ENCODE results near the gene AQP12B.
"Not testable (repeated sequence)": the region's sequence is repeated elsewhere in the genome, so short reads cannot be mapped to it uniquely, and the experiment has no call there.

The AQP12B gene

DNA sequence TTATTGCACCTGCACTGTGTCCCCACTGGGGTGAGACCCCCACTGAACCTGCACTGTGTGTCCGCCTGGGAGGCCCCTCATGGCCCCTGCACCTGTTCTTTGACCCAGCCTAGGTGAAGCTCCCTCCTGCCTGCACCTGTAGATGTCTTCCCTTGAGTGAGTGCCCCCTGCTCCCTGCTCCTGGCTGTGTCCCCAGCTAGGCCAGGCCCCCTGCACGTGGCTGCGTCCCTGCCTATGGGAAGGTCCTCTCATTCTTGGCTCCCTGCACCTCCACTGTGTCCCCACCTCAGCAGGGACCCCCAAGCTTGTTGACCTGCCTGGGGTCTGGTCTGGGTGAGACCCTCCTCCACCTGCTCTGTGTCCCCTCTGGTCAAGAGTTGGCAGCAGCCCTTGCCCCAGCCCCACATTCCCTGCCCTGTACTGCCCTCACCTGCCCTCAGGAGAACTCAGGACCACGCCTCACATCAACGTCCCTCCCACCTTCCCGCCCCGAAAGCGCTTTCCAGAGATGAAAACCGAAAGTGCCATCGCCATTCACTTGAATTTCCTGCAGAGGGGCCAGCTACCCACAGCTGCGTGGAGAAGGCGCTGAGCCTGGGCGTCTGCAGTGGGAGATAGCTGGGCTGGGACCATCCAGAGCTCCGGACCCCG lies 769 bp upstream of the AQP12B start:
- DNase-seq (ENCODE audit: low spot score): not testable (repeated sequence)

DNA sequence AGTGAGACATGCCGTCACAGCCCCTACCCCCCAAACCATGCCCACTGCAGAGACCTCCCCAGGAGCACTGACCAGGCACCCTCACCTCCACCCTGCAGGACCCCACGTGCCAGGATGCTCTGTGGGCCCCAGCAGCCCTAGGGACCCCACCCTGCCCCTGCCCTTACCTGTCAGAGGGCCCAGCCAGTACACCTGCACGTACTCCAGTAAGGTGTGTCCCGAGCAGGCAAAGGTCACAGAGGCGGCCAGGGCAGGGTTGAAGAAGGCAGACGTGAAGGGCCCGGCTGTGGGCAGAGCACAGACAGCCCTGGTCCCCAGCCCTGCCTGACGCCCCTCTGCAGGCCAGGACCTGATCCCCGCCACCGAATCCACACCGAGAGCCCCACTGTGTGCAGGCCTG lies 2.5 kb downstream of the AQP12B start:
- not testable (repeated sequence) for DNase-seq (ENCODE audit: low spot score)

DNA sequence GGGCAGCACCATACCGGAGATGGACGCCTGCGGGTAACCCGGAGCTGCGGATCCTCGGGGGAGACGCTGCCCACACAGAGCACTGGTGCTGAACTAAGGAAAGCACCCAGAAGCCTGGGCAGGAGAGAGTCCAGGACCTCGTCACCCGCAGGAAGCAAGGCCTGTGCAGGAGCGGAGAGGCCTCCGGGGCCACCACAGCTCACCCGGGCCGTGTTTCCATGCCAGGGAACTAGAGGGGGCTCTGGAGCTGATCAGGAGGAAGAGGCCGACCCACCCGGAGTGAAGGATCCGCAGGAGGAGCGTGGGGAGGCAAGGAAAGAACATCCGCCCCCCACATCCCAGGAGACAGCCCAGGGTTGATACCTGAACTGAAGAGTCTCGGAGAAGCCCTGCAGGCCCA lies 3.8 kb downstream of the AQP12B start:
- DNase-seq (ENCODE audit: low spot score): not testable (repeated sequence)

- DNase-seq (ENCODE audit: low spot score): not testable (repeated sequence)
Measured at GRCh38 chr2:240678043-240678442, 4.6 kb downstream of the AQP12B start.

DNA sequence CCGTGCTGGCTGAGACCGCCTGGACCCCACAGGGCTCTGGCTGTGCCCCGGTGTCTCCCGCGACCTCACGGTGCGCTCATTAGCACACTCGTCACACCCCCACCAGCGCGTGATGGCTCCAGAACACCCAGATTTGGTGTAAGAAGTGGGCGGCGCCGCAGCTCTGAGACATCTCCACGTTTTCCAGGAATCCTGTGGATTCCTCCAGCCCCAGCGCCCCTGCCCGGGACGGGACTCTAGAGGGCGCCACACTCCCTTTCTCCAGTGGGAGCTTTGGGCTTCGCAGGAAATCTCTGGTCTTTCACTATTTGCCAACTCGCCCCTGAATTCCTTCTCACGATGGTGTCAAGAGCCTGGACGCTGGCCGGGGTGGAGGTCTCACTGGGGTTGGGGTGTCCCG lies 7.3 kb downstream of the AQP12B start:
- not testable (repeated sequence) for DNase-seq (ENCODE audit: low spot score)

DNA sequence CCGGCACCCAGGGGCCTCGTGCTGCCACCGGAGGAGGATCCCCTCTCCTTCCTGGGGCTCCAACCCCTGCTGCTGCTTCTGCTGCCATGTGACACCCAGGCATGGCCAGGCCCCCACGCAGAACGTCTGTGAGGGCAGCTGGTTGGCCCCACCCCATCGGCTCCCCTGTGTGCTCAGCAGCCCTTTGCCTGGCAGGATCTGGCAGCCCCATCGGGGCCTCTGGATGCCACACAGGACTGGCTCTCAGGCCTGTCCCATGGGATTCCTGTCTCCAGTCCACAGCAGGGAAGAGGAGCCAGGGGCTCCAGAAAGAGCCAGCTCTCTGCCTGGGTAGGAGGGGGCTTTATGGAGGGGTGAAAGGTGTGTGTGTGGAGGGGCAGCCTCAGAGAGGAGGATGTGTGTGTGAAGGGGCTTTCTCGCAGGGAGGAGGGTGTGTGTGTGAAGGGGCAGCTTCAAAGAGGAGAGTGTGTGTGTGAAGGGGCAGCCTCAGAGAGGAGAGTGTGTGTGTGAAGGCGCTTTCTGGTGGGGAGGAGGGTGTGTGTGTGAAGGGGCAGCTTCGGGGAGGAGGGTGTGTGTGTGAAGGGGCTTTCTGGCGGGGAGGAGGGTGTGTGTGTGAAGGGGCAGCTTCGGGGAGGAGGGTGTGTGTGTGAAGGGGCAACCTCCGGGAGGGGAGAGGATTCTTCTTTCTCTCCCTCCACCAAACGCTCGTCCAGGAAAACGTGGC lies 8.1 kb downstream of the AQP12B start:
- DNase-seq (ENCODE audit: low spot score): not testable (repeated sequence)

- DNase-seq (ENCODE audit: low spot score): no peak
Measured at GRCh38 chr2:240672701-240673190, 9.9 kb downstream of the AQP12B start.

GRCh38 chr2:240672076-240672700 lies 10.5 kb downstream of the AQP12B start:
- no peak for DNase-seq (ENCODE audit: low spot score)

GRCh38 chr2:240670950-240671349 lies 11.7 kb downstream of the AQP12B start:
- no peak for DNase-seq (ENCODE audit: low spot score)

DNA sequence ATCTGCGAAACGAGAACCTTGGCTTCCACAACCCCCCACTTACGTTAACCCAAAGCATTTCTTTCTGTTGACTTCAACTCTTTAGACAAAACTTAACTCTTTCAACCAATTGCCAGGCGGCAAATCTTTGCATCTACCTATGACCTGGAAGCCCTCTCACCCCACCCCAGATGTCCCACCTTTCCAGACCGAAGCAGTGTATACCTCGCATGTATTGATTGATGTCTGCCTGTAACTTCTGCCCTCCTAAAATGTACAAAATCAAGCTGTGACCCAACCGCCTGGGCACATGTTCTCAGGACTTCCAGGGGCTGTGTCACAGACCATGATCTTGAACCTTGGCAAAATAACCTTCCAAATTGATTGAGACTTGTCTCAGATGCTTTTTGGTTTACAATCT lies 12.3 kb downstream of the AQP12B start:
- DNase-seq (ENCODE audit: low spot score): no peak

DNA sequence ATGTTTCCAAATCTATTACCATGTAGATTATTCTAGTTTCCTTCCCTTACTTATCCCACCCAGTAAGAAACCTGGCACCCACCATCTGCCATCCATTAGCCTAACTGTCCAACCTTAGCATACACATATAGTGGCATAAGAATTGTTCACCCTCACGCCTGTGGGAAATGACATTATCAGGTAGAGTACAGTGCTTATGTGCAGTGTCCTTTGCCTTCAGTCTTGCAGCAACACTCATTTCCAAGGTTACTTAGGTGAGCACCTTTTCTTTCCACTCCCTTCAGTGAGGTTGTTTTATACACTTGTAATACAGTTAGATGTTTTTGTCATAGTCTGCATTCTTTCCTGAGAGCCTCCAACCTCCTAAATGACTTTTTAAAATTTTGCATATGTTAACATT lies 18.1 kb downstream of the AQP12B start:
- no peak for DNase-seq (ENCODE audit: low spot score)

- DNase-seq (ENCODE audit: low spot score): no peak
Measured at GRCh38 chr2:240663546-240664190, 19.0 kb downstream of the AQP12B start.

- DNase-seq (ENCODE audit: low spot score): no peak
Measured at GRCh38 chr2:240662681-240663080, 20.0 kb downstream of the AQP12B start.

DNA sequence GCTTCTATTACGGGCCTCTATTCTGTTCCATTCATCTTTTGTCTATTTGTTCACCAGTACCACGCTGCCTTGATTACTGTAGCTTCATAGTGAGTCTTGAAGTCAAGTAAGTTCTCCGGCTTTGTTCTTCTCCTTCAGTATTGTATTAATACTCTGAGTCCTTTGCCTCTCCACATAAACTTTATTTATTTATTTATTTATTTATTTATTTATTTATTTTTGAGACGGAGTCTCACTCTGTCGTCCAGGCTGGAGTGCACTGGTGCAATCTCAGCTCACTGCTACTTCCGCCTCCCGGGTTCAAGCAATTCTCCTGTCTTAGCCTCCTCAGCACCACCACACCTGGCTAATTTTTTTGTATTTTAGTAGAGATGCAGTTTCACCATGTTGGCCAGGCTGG lies 22.8 kb downstream of the AQP12B start:
- not testable (repeated sequence) for DNase-seq (ENCODE audit: low spot score)

DNA sequence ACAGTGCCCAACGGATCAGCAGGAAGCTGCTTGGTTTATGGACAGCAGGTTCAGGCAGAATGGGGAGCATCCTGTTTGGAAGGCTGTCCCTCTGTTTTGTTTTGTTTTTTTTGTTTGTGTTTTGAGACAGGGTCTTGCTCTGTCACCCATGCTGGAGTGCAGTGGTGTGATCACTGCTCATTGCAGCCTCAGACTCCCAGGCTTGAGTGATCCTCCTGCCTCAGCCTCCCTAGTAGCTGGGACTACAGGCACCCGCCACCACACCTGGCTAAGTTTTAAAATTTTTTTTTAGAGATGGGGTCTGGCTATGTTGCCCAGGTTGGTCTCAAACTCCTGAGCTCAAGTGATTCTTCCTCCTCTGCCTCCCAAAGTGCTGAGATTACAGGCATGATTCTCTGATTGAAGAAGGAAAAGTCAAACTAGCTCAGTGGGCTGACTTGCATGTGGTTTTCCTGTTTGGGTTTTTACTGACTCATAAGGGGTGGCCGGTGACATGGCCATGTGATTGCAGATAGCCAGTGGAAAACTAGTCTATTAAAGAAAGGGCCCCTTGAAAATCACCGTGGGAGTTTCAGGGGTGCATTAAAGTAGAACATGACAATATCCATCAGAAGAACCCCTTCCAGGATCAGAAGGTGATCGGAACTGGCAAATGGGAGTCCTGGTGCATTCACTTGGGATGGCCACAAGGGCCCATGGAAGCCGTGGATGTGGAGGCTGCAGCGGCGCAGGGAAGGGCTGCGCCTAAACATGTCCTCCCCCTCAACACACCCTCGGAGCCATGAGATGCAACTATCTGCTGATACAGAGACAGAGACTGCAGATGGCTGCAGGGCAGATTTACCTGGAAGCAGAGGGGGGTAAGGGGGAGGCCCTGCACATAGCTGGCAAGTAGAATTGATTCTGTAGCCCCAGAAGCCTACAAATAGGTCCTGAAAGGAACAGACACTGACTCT lies 26.5 kb downstream of the AQP12B start:
- no peak for DNase-seq (ENCODE audit: low spot score)

- no peak for DNase-seq (ENCODE audit: low spot score)
Measured at GRCh38 chr2:240651185-240651584, 31.5 kb downstream of the AQP12B start.

DNA sequence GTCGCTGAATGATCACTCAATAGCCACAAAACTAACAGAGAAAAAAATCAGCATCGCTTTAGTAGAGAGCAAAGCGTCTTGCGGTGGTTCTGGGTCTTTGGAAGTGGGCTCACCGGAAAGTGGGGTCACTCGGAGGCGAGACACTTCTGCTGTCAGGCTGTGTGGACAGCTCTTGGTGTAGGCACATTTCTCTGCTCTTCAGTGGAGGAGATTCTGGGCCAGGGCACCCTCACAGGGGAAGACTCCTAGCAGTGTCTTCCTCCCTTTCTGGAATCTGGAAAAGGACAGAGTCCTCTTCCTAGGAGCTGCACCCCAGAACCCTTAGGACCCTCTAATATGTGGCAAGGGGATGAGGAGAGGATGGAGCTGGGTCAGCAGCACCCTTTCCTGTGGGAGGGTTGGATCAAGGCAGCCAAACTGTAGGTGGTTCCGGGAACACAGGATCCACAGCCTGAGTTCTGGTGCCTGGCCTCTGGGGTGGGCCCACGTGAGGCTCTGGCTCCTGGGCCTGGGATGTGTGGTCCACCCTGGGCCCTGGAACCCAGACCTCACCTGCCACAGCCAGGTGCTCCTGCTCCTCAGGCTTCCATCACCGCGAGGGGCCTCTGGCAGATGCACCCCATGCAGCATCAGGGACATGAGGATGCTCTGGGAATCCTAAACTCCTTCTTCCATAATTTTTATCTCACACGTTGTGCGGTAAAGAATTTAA lies 32.3 kb downstream of the AQP12B start:
- no peak for DNase-seq (ENCODE audit: low spot score)

DNA sequence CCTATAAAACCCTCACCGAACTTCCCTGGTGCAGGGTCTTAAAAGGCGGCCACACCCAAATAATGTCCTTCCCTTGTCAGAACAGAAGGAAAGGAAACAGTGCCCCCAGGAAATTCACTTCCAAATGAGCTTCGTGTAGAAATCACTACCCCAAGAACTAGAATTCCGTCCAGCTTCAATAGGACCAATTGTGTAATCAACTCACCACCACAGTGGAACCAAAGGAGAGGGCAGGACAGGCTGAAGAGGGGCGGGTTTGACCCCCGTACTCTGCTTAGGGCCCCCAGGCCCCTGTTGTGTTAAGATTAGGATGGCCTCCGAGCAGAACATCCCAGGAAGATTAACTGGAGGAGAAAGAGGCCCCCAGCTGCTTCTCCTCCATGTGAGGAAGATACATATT lies 33.4 kb downstream of the AQP12B start:
- DNase-seq (ENCODE audit: low spot score): no peak

GRCh38 chr2:240648650-240649275 lies 33.9 kb downstream of the AQP12B start:
- no peak for DNase-seq (ENCODE audit: low spot score)

DNA sequence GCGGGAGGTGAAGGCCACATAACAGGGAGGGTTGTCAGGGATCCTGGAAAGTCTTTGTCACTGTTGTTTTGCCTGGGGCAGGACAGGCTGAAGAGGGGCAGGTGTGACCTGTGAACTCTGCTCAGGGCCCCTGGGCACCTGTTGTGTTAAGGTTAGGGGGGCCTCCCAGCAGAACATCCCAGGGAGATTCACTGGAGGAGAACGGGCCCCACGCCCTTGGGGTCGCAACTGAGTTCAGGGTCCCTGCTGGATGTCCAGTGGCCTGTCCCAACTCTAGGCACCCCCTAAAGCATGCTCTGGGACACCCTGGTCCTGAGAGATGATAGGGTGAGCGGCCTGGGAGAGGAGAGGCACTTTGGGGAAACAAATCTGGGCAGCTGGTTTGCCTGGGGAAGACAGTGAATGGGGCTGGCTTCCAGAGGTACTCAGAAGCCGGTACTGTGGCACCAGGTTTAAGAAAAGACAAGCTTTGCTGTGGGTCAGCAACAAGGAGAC lies 34.5 kb downstream of the AQP12B start:
- DNase-seq (ENCODE audit: low spot score): no peak

All from kidney capillary endothelial cell (primary cell).